GM12878 (cell line): ENCODE measurements around the gene TRAF3IP3. TPM values are rescaled to one million over a fixed set of nuclear protein-coding genes. Genes with fewer than 3 reads are reported as not detected.

ENCODE experiments used
- CBX5 ChIP-seq: sonication (generic); IDR thresholded peaks from 2 replicates; pipeline ENCODE4 v1.6.1; 2016; ENCODE audit warnings: low read depth, moderate library complexity, mild to moderate bottlenecking, inconsistent platforms
- DPF2 ChIP-seq: fragments of 450-650 bp; IDR thresholded peaks from 2 replicates; pipeline ENCODE4 v1.6.1; 2017; ENCODE audit warnings: mild to moderate bottlenecking
- KDM1A ChIP-seq: fragments of 200-600 bp; sonication (generic); IDR thresholded peaks from 2 replicates; pipeline ENCODE4 v1.6.1; 2016; ENCODE audit warnings: borderline replicate concordance
- MLLT1 ChIP-seq: fragments of 450-650 bp; IDR thresholded peaks from 2 replicates; pipeline ENCODE4 v1.6.1; 2016; ENCODE audit warnings: mild to moderate bottlenecking
- NKRF ChIP-seq: fragments of 450-650 bp; conservative IDR thresholded peaks from 2 replicates; pipeline ENCODE4 v1.6.1; 2017; ENCODE audit warnings: mild to moderate bottlenecking, moderate library complexity
- POU2F2 ChIP-seq: IDR thresholded peaks from 3 replicates; pipeline ENCODE4 v1.6.1; 2011; ENCODE audit warnings: low read depth, mild to moderate bottlenecking, low read length, borderline replicate concordance
- REST ChIP-seq: IDR thresholded peaks from 2 replicates; pipeline ENCODE4 v1.6.1; 2012; ENCODE audit warnings: mild to moderate bottlenecking, low read depth, low read length
- RFX5 ChIP-seq: IDR thresholded peaks from 2 replicates; pipeline ENCODE4 v1.6.1; 2011; ENCODE audit warnings: low read depth, low read length, improper control_type of control experiment
- RUNX3 ChIP-seq: IDR thresholded peaks from 2 replicates; pipeline ENCODE4 v1.6.1; 2012; ENCODE audit warnings: low read length, inconsistent platforms
- SMAD1 ChIP-seq: fragments of 450-650 bp; IDR thresholded peaks from 2 replicates; pipeline ENCODE4 v1.6.1; 2018; ENCODE audit warnings: mild to moderate bottlenecking, low read depth; ENCODE audit not compliant: partially characterized antibody
- SMARCA5 ChIP-seq: fragments of 450-650 bp; IDR thresholded peaks from 2 replicates; pipeline ENCODE4 v1.6.1; 2017; ENCODE audit warnings: mild to moderate bottlenecking
- ZNF207 ChIP-seq: fragments of 450-650 bp; IDR thresholded peaks from 2 replicates; pipeline ENCODE4 v1.6.1; 2014; ENCODE audit warnings: antibody characterized with exemption, mild to moderate bottlenecking, borderline replicate concordance
- ZNF217 ChIP-seq: fragments of 450-650 bp; IDR thresholded peaks from 2 replicates; pipeline ENCODE4 v1.6.1; 2017; ENCODE audit warnings: antibody characterized with exemption, mild to moderate bottlenecking
- polyA plus RNA-seq, 11 experiments: library from polyadenylated mRNA; depleted of rRNA in 4 of 11; unstranded in 6 of 11; stranded (reverse) in 5 of 11; fragments of >200 nt; fragmentation: Nextera tagmentation in 4 of 11; fragmentation: Illumina TruSeq in 1 of 11; extraction: Ambion mirVana in 4 of 11; extraction: Trizol in 1 of 11; gene quantifications; 1 replicate in 1 of 11; 2 replicates in 10 of 11; pipeline versions ENCODE4 v1.2.1 to v1.2.3, GENCODE V29; 2011 to 2016; ENCODE audit warnings: inconsistent platforms in 2 of 11, missing spikeins in 2 of 11, low read depth in 1 of 11
- total RNA-seq, 4 experiments: library from RNA; depleted of rRNA in 3 of 4; stranded (reverse); fragments of >200 nt in 3 of 4; fragmentation: Illumina TruSeq in 1 of 4; extraction: Trizol in 1 of 4; gene quantifications; 2 replicates each; pipeline versions ENCODE4 v1.2.1 to v1.2.3, GENCODE V29; 2013 to 2021
- TF ChIP-seq, protein P1 (sequence below): fragments of 450-650 bp; IDR thresholded peaks from 2 replicates; pipeline ENCODE4 v1.6.1; 2017; ENCODE audit warnings: mild to moderate bottlenecking, moderate library complexity
- TF ChIP-seq, protein P2 (sequence below): IDR thresholded peaks from 2 replicates; pipeline ENCODE4 v1.6.1; 2012; ENCODE audit warnings: low read depth, low read length, improper control_type of control experiment
- TF ChIP-seq, protein P3 (sequence below): IDR thresholded peaks from 2 replicates; pipeline ENCODE4 v1.6.1; 2011; ENCODE audit warnings: low read depth, mild to moderate bottlenecking, low read length, moderate library complexity, borderline replicate concordance; ENCODE audit errors: extremely low read depth

The TRAF3IP3 gene
- total and polyA plus RNA-seq, 10 of the 15 experiments (the other 5 are each of a cell fraction or from before 2014, with no cell fraction given): 61.6 to 121 (median 96.5) TPM

DNA sequence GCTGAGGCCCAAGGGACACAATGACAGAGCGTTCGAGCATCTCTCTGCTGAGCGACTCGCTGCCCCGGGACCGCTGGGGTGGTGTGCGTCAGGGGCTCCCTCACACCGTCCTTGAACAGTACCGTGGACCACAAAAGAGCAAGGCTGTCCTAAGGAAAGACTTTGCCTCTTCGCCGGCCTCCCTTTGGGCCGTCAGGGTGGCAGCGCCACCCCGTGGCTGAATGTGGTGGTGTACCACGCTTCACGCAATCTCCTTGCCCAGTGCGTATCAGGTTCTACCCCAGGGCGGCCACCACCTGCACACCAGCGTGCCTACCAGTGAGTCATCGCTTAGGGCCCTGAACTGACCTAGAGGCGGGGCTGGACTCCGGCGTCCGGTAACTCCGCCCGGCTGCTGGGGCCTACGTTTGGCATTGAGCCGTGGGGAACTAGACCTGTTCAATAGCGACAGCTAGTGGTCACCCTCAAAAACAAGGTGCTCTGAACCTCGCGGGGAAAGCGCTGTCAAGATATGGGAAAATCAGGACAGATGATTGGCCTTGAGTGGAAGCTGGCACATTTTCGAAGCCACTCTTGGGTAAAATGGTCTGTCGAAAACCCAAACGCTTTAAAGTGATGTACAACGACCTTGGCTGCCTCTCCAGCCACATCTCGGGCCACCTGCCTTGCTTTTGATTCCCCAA lies 8.1 kb upstream of the TRAF3IP3 start (continued):
- TF ChIP-seq, protein P1, sequence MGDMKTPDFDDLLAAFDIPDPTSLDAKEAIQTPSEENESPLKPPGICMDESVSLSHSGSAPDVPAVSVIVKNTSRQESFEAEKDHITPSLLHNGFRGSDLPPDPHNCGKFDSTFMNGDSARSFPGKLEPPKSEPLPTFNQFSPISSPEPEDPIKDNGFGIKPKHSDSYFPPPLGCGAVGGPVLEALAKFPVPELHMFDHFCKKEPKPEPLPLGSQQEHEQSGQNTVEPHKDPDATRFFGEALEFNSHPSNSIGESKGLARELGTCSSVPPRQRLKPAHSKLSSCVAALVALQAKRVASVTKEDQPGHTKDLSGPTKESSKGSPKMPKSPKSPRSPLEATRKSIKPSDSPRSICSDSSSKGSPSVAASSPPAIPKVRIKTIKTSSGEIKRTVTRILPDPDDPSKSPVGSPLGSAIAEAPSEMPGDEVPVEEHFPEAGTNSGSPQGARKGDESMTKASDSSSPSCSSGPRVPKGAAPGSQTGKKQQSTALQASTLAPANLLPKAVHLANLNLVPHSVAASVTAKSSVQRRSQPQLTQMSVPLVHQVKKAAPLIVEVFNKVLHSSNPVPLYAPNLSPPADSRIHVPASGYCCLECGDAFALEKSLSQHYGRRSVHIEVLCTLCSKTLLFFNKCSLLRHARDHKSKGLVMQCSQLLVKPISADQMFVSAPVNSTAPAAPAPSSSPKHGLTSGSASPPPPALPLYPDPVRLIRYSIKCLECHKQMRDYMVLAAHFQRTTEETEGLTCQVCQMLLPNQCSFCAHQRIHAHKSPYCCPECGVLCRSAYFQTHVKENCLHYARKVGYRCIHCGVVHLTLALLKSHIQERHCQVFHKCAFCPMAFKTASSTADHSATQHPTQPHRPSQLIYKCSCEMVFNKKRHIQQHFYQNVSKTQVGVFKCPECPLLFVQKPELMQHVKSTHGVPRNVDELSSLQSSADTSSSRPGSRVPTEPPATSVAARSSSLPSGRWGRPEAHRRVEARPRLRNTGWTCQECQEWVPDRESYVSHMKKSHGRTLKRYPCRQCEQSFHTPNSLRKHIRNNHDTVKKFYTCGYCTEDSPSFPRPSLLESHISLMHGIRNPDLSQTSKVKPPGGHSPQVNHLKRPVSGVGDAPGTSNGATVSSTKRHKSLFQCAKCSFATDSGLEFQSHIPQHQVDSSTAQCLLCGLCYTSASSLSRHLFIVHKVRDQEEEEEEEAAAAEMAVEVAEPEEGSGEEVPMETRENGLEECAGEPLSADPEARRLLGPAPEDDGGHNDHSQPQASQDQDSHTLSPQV: peak; percentile 50; the same call in 1 of the 2 replicates
- TF ChIP-seq POU2F2 (0 out of 3 replicates have a peak, but pooled peaks have one; percentile 20), MLLT1 (no peak; the same call in none of the 2 replicates), DPF2 (peak; percentile 69), SMARCA5 (0 out of 2 replicates have a peak, but pooled peaks have one; percentile 80), ZNF217 (peak; percentile 46; the same call in 1 of the 2 replicates), RUNX3 (peak; percentile 75), KDM1A (no peak), RFX5 (peak; percentile 60; the same call in 1 of the 2 replicates), ZNF207 (peak; percentile 91), NKRF (no peak), REST (peak; percentile 29; the same call in 1 of the 2 replicates), SMAD1 (no peak), CBX5 (no peak)
- TF ChIP-seq, protein P2, sequence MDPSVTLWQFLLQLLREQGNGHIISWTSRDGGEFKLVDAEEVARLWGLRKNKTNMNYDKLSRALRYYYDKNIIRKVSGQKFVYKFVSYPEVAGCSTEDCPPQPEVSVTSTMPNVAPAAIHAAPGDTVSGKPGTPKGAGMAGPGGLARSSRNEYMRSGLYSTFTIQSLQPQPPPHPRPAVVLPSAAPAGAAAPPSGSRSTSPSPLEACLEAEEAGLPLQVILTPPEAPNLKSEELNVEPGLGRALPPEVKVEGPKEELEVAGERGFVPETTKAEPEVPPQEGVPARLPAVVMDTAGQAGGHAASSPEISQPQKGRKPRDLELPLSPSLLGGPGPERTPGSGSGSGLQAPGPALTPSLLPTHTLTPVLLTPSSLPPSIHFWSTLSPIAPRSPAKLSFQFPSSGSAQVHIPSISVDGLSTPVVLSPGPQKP: 0 out of 2 replicates have a peak, but pooled peaks have one; percentile 40
- TF ChIP-seq, protein P3, sequence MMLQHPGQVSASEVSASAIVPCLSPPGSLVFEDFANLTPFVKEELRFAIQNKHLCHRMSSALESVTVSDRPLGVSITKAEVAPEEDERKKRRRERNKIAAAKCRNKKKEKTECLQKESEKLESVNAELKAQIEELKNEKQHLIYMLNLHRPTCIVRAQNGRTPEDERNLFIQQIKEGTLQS: no peak
